Kidney epithelial cell (primary cell): ENCODE results near the gene RFFL. TPM values are rescaled to one million over a fixed set of nuclear protein-coding genes. Genes with fewer than 3 reads are reported as not detected.

Experiments used
- DNase-seq: peaks from one replicate; pipeline ENCODE4 v3.0.0-alpha.2; 2010; ENCODE audit warnings: low read depth
- H3K27me3 ChIP-seq: 2 replicates; pipeline ENCODE4 v1.6.0; 2011; ENCODE audit warnings: low read length; ENCODE audit not compliant: control insufficient read depth, insufficient read depth
- H3K36me3 ChIP-seq: 2 replicates; pipeline ENCODE4 v1.5.1; 2011; ENCODE audit warnings: low read length; ENCODE audit not compliant: control insufficient read depth, insufficient read depth
- H3K4me3 ChIP-seq: 2 replicates; pipeline ENCODE4 v1.5.1; 2011; ENCODE audit warnings: low read depth, mild to moderate bottlenecking, control low read depth, low read length
- CTCF ChIP-seq: IDR thresholded peaks from 2 replicates; pipeline ENCODE4 v1.5.1; 2011; ENCODE audit warnings: mild to moderate bottlenecking, moderate library complexity, low read length, control low read depth, inconsistent platforms; ENCODE audit not compliant: insufficient read depth, poor library complexity, severe bottlenecking
- total RNA-seq: library from RNA; depleted of rRNA; stranded (reverse); fragments of >200 nt; gene quantifications from 2 replicates; pipeline ENCODE4 v1.2.3, GENCODE V29; 2015

Gene RFFL
- total RNA-seq, 1 donor from 2014 or later = 14.1 TPM

GRCh38 chr17:34997355-34997862 is 66.1 kb downstream of the RFFL start:
- Histone ChIP-seq H3K27me3 (no peaks in the 10 kb centered on the region), H3K4me3 (no peak overlapping the region), H3K36me3 (peaks cover 2% of the 10 kb centered on the region)
- DNase-seq = no peak
- TF ChIP-seq CTCF = no peak

- peaks cover 2% of the 10 kb centered on the region for H3K36me3 ChIP-seq
- H3K27me3 ChIP-seq = no peaks in the 10 kb centered on the region
- no peak for DNase-seq
- H3K4me3 ChIP-seq = no peak overlapping the region
- TF ChIP-seq CTCF = no peak
Observed at GRCh38 chr17:34996422-34997285, 66.9 kb downstream of the RFFL start.

GRCh38 chr17:34993031-34993430 is 70.5 kb downstream of the RFFL start:
- Histone ChIP-seq H3K4me3 (no peak overlapping the region), H3K36me3 (no peaks in the 10 kb centered on the region), H3K27me3 (no peaks in the 10 kb centered on the region)
- no peak for DNase-seq
- TF ChIP-seq CTCF = no peak

GRCh38 chr17:34991606-34992005 is 71.9 kb downstream of the RFFL start:
- no peak for TF ChIP-seq CTCF
- Histone ChIP-seq H3K36me3 (no peaks in the 10 kb centered on the region), H3K27me3 (no peaks in the 10 kb centered on the region), H3K4me3 (no peak overlapping the region)
- no peak for DNase-seq

- no peaks in the 10 kb centered on the region for H3K36me3 ChIP-seq
- no peak for TF ChIP-seq CTCF
- H3K4me3 ChIP-seq = no peak overlapping the region
- DNase-seq = no peak
- H3K27me3 ChIP-seq = no peaks in the 10 kb centered on the region
Observed at GRCh38 chr17:34990921-34991365, 72.6 kb downstream of the RFFL start.
